ENCODE results near the gene FTO.

FTO gene

DNA sequence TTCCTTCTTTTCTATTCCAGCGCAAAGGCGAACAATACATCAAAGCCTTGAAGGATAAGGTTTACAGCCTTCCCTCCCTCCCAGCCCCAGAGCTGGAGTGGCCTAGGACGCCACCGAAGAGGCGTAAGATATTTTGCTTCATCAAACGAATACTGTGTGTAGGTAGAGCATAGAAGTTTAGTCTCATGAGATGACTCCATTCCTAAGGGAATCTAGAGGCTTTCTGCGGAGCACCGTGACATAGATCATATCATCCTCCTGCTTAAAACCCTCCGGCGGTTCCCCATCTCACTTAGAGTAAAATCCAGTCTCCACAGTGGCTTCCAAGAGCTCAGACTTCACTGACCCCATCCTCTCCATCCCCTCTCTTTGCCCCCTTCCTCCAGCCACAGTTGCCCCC lies 390.7 kb downstream of the FTO start:
- no peak for DNase-seq (ENCODE audit: low read depth)

DNA sequence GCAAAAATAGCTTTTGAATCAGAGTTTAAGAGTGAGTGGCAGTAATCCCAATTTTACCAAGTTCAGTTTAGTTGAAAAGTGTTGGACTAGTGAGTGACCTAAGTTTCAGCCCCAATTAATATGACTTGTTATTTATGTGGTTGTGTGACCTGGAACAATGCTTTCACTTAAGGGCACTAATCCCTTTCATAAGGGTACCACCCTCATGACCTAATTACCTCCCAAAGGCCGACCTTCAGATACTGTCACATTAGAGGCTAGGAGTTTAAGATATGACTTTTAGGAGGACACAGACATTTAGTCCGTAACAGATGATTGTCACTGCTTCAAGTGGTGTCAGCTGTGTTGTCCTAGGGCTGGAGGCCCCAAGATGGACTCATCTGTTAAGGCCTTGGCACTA lies 392.7 kb downstream of the FTO start:
- no peak for DNase-seq (ENCODE audit: low read depth)

DNA sequence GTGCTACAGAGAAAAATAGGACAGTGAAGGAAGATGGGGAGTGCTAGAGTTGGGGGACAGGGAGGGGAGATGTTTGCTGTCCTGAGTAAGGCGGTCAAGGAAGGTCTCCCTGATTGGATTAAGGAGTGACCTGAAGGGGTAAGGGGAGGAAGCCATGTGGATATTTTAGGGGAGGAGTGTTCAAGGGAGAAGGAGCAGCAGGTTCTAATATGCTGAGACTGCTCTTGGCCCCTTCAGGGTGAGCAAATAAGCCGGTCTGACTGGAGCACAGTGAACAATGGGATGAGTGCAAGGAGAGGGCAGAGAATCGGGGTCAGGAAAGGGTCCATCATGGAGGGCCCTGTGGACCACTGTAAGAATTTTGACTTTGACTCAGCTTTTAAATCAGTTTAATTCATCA lies 393.8 kb downstream of the FTO start:
- DNase-seq (ENCODE audit: low read depth), result no peak

DNA sequence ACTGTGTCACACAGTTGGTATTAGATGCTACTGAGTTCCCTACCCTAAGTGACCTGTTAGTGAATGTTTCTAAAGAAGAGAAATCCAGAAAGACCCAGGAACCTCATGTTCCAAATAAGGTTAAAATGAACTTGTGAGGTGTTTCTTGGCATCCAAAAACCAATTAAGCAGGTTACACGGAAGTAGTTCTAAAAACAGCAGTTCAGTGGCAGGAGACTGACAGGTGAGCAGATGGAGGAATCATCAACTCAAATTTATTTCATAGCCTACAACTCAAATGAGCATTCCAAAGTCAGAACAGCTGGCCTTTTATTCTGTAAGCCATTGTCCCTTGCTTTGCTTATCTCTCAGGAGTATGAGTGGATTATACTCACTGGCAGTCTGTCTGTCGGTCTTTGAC lies 394.3 kb downstream of the FTO start:
- DNase-seq (ENCODE audit: low read depth), result no peak

DNA sequence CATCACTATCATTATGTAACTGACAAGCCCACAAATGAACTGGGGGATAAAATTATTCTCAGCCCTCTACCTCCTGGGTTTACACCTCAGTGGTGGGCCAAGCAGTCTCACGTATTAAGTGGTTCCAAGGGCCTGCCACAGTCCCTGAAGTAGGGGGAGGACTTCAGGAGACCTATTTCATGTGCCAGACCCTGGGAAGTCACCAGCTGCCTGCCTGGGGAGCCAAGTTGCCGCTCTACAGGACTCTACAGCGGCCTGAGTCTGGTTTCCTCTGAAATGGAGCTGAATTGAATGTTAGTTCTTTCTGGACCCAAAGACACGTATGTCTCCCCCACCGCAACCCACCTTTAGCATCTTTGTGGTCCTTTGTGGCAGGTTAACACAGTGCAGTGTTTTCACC lies 395.7 kb downstream of the FTO start:
- DNase-seq (ENCODE audit: low read depth), result no peak

DNA sequence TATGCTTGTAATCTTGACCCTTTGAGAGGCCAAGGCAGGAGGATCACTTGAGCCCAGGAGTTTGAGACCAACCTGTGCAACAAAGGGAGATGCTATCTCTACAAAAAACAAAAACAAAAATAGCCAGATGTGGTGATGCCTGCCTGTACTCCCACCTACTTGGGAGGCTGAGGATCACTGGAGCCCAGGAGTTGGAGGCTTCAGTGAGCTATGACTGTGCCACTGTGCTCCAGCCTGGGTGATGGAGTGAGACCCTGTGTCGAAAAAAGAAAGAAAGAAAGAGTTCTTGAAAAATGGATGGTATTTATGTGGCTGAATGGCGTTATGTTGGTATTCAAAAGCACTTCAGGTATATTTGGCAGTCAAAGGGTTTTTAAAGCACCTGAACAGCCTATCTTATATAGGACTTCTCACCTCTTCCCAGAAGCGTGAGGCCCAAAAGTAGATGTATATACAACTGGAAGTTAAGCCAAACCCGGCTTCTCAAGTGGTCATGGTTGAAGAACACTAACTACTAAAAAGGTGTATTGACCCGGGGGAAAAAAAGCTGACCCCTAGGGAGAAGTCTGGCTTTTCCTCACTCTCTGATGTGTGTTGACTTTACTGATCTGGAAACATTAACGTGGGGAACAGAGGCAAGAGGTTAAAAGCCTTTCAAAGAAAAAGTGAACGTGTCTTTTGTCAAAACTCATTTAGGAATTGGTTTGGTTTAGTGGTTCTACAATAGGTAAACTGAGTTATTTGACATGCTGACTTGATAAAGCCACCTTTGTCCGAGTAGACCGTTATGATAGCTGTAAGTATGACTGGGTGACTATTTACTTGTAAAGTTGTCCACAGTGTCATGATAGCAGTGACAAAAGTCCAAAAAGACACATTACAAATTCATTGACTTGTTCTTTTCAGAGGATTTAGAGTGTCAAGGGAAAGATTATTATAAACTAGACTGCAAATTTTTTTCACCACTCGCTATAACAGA lies 399.2 kb downstream of the FTO start:
- no peak for DNase-seq (ENCODE audit: low read depth)

DNA sequence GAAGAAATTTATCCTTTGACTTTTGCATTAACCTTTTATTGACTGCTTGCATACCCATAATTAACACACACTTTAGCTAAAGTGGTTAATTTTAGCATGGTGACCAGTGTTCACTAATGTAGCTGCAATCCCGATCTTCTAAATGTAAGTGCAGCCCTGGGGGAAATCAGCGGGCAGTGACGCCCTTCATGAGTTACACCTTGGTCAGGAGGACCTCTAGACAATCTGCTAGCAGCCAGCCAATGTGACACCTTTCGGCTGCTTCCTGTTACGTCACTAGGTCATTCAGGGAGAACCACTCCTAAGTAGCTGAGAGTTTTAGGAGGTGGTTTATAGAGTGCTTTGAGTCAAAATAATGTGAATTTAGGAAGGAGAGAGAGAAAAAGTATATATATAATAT lies 402.1 kb downstream of the FTO start:
- DNase-seq (ENCODE audit: low read depth), result no peak

DNA sequence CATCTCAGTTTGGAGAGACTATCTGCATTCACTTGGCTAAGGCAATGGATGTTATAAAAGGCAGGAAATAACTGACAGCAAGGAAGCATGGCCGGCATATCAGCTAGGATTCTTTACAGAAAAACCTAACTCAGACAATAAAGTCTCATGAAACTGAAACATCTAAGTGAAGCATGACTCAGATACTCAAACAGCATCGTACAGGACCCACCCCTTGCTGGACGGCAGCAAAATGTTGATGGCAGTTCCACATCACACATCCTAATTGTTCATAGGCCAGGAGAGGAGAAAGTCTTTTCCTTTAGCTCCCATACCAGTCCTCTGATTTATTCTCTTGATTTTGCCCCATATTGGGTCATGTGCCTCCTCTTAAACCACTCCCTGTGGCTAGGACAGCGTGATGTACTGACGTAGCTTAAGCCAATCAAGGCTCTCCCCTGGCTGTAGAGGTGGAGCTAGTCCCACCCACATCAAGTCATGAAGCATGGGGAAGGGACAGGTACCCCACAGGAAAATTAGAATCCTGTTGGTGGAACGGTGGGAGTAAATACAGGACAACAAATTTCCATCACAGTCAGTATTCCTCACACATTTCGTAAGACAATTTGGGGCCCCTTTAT lies 403.7 kb downstream of the FTO start:
- no peak for DNase-seq (ENCODE audit: low read depth)

DNA sequence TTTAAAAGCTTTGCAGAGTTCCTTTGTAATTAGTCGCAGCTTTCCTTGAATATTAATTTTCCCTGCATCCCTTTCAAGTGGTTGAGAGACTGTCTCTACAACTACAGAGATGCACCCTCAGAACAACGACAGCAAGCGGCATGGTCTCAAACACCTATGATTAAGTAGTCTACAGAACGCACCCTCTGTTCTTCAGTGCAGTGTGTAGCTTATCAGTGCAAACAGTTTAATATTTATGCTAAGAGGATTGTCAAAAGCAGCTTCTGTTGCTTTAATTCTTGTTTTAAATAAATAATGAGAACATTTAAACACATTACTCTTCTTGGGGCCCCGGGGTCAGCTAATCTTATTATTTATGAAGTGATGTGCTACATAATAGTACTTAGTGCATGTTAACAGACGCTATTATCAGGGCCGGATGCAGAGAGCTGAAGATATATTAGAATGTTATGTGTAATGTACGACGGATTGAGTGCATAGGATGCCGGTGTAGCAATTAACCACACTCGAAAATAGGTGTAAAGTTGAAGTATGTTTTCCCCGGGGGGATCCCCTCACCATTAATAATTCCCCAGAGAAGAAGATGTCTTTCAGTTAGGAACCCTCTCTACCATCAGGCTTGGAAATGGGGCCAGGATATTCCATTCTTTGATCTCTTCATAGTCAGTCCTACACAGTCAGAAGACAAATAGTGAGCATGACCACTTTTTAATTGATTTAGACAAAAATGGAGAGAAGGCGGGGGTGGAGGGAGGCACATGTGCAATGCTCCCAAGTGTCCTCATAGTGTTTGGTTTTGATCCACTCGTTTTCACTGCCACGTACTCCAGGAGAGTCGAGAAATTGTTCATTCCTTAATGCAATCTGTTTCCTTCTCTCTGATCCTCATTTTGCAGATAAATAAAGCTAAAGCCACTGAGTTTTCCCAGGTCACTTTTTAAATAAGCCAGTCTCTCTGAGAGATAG lies 406.3 kb downstream of the FTO start:
- no peak for DNase-seq (ENCODE audit: low read depth)

DNA sequence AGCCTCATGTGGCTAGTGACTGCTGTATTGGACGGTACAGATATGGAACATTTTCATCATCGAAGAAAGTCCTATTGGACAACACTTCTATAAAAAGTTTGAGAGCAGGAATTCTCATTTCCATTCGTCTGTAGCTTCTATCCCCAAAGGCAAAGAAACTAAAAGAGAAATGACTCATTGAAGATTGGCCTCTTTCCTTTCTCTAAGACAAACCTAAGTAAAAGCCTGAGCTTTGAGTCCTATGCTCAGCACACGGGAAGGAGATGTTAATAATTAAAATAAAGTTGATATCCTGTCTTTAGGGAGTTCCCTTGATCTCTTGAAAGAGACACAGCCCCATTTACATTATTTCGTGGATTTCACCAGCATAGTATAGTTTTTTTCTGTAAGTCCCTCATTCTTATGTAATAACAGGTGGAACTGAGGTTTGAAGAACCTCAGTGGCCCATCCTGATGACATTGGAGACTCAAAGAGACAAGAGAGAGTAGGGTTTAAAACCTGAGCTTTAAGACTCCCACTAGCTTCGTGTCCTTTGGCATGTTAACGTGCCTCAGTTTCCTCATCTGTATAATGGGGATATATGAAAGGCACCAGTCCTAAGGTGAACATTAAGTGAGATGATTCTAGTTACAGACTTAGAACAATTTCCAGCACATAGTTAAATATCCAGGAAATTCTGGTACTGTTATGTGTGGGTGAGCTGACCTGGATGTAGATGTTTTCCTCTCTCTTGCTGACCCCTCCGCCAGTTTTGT lies 408.7 kb downstream of the FTO start:
- DNase-seq (ENCODE audit: low read depth), result no peak

DNA sequence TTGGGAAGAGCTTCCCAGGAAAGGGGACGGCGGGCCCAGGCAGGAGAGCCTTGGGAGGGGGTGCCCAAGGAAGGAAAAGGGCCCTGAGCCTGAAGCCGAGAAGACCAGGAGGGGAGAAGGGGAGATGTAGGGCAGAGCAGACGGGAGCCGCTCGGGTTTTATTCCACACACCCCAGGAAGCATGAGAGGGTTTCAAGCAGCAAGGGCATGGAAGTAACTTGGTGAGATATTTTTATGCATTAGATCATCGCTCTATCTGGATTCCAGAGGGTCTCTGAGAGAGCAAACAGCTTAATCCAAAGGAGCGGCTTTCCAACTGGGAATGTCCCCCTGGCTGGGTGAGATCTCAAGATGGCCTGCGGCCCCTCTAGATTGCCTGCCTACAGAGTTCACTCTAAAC lies 411.6 kb downstream of the FTO start:
- no peak for DNase-seq (ENCODE audit: low read depth)

DNA sequence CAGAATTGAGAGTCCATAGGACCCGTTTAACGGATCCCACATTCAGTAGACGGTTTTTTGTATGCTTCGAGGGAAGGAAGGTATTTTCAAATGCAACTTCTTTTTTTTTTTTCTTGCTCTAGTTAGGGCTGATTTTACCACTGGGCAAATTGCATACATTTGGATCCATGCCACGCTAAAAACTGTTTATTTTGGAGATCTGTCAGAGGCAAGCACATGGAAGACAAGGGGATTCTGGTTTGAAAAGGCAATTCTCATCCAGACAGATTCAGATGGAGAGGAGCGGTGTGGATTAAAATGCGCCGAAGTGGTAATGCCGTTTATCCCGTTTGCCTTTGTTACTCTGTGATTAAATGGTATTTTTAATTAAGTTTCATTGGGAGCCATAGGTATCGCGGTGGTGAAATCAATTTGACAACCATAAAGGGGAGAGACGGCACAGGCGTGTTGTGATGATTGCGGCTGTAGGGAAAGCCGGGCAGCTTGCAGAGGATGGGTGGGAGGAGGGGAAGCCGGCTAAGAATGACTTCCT lies 412.2 kb downstream of the FTO start:
- DNase-seq (ENCODE audit: low read depth), result no peak

DNA sequence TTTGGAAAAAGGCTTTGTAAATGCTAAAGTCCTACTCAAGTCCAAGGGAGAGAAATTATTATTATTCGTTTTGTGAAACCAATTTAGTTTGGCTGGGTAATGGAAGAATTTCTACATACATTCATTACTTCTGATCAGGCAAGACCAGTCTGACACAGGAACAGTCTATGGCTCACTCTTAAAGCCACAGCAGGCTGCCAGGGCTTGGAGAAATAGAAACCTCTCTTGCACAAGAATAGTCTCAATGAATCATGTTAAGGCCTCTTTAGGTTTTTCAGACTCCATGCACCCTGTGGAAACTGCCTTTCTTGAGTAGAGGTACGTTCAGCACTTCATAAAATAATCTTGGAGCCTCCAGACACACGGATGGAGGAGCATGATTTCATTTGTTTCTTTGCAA lies 414.9 kb downstream of the FTO start:
- DNase-seq (ENCODE audit: low read depth), result no peak

DNA sequence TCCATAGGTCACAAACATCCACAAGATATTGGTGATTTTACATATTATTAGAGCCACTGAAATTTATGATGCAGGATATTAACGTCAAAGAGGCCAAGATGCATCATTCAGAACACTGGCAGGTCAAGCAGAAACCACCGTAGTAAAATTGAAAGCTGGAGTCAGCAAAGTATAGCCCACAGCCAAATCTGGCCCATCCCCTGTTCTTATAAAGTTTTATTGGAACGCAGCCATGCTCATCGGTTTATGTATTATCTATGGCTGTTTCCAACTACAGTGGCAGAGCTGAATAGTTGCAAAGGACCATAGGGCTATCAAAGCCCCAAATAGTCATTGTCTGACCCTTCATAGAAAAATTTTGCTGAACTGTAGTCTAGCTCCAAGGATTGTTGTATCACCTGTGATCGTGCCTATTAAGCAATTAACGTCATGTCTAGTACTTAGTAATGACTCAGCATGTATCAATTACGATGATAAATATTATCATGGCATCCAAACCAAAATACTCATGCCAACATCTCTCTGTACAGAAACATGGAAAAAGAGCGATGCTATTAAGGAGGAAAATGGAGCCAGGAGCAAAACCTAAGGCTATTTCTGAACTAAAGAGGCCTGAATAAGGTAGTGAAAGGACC lies 417.0 kb downstream of the FTO start:
- DNase-seq (ENCODE audit: low read depth), result no peak

DNA sequence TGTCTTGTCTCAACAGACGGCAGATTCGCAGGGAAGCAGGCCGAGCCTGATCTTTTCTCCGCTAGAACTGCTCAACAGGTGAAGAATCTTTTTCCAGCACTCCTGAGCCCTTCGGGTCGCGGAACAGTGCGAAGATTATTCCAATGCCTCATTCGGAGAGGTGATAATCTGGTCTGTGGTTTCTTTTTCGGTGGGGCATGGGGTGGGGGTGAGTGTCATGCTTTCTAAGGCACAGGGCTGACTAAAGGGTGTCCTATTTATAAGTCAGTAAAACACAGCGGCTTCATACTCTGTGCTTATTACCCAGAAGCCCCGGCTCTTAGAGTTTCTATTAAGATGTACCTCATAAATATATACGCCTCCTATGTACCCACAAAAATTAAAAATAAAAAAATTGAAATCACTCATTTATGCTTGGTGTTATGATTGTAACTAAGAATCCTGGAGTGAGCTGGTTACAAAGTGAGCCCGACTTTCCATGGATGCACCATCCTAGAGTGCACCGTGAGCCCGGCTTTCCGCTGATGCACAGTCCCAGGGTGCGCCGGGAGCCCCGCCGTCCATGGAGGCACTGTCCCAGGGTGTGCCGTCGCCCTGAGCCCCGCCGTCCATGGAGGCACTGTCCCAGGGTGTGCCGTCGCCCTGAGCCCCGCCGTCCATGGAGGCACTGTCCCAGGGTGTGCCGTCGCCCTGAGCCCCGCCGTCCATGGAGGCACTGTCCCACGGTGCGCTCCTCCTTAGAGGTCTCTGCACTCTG lies 417.8 kb downstream of the FTO start:
- DNase-seq (ENCODE audit: low read depth), result no peak

DNA sequence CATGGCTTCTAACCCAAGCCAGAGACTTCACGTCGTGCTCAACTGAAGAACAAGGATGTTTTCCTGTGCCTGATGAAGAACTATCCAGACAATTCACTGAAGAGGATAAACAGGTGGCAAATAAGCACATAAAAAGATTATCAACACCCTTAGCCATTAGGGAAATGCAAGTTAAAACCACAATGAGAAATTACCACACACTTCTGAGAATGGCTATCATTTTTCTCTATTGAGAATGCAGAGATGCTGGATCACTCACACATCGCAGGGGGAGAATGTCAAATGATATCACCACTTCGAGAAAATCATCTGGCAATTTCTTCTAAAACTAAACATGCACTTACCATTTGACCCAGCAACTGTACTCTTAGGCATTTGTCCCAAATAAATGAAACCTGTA lies 419.8 kb downstream of the FTO start:
- no peak for DNase-seq (ENCODE audit: low read depth)

DNA sequence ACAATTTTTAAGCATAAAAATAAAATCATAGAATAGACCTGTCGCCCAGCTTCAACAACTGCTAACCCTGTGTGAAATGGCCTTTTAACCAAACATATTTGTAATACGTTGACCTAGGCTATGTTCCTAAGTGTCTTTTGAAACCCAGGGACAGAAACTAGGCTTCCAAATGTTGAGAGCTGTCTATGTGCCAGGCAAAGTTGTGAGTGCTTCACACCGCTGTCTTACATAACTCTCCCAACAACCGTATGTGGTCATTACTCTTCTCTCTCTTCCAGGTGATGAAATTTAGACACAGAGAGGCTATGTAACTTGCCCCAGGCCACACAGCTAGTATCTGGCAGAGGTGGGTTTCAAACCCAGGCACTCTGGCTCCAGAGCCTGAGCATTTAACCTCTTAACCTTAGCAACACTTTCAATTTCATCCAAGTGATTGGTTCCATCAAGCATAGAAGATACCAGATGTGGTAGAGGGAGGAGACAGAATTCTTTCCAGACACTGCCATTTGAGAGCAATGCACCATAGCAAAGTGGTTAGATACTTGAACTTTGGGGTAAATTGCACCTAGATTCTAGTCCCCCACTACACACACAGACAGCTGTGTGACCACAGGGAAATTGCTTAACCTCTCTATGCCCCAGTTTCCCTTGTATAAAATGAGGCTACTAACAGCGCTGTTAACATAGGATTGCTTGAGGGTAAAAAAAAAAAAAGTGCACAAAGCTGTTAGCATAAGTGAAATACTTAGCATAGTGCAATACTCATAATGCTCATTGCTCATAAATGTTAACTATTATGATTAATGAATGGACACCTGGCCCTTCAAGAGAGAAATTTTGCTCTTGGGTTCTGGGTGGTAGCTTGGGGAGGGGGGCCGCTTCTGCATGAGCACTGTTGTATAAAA lies 422.0 kb downstream of the FTO start:
- no peak for DNase-seq (ENCODE audit: low read depth)

DNA sequence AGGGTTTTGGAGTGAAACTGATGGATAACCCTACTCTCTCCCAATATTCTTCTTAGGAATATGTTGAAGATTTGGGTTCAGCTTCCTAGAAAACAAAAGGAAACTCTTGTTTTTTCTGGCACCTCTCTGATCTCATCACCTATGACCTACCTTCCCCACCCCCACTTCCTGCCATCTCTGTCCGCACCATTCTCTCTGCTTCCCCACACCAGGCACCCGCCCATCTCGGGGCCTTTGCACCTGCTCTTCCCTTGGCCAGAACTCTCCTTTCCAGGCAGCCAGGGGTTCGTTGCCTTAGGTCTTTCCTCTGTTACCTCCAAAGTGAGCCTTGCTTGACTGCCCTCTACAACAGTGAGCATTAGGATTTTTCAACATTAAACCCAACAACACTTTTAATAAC lies 423.0 kb downstream of the FTO start:
- no peak for DNase-seq (ENCODE audit: low read depth)

DNA sequence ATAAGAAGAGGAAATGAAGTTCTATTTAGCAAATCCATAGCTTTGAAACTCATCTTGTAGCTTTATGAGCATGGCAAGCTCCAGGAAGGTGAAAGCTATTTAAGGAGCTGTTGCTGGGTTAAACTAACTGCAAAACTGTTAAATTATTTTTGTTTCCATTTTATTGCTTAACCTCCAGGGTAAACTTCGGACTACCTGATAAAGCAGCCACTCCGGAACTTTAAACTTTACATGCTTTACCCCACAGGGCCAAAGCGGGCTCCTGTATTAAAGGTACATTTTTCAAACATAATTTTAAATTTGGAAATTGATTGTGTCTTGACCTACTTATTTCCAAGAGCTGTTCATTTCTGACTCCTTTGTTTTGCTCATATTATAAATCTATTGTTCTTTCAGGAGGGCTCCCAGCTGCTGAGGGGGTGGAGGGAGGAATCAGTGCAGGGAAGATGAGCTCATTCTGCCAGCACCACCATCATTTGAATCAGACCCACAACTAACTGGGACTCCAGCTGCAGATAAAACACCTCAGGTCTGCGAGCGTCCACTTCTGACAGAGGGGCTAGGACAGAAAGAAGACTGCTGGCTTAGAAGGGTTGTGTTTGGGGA lies 424.8 kb downstream of the FTO start:
- DNase-seq (ENCODE audit: low read depth), result no peak

Measured in activated T-helper 1 cell treated with Interleukin-2 at 50 U/mL for 16 hours (primary cell).